ENCODE measurements around the gene CAVIN2.

DNA sequence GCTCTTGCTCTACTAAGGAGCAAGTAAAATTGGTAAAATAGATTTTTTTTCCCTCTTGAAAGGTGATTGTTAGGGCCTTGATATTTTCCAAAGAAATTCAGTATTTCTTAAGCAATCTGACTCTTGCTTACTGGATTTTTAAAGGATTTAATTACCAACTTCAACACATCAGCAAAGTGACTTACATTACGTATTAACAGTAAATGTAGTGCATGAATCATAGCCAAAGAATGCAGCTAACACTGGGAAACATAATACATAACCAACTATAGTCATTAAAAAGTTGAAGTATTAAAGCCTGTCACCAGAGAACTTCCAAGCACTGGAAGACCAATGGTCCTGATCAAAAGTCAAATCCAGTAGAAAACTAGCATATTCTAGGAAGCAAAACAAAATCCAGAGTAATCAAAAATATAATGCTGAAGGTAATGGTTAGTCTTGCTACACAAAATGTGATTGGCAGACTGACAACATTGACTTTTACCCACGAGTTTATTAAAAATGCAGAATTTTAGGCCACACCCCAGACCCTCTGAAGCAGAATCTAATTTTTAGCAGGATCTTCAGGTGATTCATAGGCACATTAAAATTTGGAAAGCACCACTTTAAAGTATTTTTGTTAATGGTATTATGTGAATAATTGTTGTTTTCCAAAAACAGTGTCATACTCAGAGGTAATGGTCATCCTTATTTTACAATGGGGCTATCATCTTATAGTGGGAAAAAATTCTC is 31.8 kb upstream of the CAVIN2 start:
- no peak for TF ChIP-seq EP300 (IDR thresholded peaks at IDR 0.05)
- TF ChIP-seq, protein P1, sequence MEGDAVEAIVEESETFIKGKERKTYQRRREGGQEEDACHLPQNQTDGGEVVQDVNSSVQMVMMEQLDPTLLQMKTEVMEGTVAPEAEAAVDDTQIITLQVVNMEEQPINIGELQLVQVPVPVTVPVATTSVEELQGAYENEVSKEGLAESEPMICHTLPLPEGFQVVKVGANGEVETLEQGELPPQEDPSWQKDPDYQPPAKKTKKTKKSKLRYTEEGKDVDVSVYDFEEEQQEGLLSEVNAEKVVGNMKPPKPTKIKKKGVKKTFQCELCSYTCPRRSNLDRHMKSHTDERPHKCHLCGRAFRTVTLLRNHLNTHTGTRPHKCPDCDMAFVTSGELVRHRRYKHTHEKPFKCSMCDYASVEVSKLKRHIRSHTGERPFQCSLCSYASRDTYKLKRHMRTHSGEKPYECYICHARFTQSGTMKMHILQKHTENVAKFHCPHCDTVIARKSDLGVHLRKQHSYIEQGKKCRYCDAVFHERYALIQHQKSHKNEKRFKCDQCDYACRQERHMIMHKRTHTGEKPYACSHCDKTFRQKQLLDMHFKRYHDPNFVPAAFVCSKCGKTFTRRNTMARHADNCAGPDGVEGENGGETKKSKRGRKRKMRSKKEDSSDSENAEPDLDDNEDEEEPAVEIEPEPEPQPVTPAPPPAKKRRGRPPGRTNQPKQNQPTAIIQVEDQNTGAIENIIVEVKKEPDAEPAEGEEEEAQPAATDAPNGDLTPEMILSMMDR (IDR thresholded peaks at IDR 0.05) = no peak
